GM21529 (cell line): ENCODE measurements around the gene SLC45A2.
A peak's percentile ranks its signal among the peaks of the same experiment; 100 is the strongest.

Source experiments
- ATAC-seq: cut with Tn5 transposase; IDR thresholded peaks from one replicate; pipeline ENCODE4 v1.9.1; 2021; ENCODE audit not compliant: unreplicated experiment

The SLC45A2 gene

GRCh38 chr5:34007621-34008600 is 23.4 kb upstream of the SLC45A2 start, which contains the start of gene AMACR:
Gene AMACR, minus strand, starts transcription at chr5:34008050. Its CDS starts 31 bp downstream, at chr5:34008019.
- ATAC-seq: peak; percentile 92

GRCh38 chr5:34007201-34007620 is 22.7 kb upstream of the SLC45A2 start:
- ATAC-seq: no peak

- no peak for ATAC-seq
These were observed 21.2 kb upstream of the SLC45A2 start for GRCh38 chr5:34005681-34006080.

GRCh38 chr5:34005211-34005610 is 20.7 kb upstream of the SLC45A2 start:
- no peak for ATAC-seq

- no peak for ATAC-seq
These were observed 19.4 kb upstream of the SLC45A2 start for GRCh38 chr5:34003941-34004340.

DNA sequence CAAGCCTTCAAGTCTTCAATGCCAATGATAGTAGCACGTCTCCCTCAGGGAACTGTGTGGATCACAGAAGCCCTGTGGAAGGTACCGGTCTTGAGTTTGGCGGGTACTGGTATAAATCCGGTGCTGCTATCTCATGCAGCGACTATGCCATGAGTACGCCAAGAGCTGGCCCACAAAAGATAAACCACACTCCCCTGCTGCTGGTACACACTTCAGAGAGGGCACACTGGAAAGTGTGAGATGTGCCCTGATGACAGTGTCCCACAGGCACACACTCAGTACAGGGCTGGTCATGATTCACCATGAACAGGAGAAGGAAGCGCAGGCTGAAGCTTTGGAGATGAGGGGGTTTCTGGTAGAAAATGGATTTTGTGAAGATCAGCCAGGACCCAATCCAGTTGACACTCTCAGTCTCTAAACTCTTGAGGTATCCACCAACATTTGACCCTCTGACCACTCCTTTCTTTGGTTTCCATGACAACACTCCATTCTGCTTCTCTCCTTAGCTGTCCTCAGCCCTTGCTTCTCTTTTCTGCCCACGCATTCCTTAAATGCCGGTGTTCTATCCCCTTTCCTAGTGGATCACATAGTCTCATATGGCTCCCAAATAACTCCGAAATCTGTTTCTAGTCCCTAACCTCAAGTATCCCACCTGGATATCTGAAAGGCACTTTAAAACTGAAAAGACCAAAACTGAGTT is 18.3 kb upstream of the SLC45A2 start:
- no peak for ATAC-seq

GRCh38 chr5:34001241-34001841 is 16.8 kb upstream of the SLC45A2 start:
- ATAC-seq: no peak

DNA sequence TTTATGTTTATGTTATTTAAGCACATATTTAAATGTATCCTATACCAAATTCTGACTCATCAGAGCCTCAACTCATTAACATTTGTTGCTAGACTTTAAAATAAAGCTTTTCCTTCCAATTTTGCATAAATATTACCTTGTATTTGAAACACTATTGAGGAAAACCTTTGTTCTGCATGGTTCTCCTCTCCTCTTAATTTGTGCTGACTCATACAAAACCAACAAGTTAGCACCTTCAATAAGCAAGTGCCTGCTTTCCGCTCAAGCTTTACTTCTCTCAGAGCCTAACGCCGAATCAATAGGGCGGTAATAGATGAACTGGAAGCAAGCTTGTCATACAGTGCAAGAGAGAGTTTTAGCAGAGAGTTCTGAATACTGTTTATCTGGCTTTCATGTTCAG is 15.5 kb upstream of the SLC45A2 start:
- no peak for ATAC-seq

- ATAC-seq: peak; percentile 83
These were observed 13.0 kb upstream of the SLC45A2 start for GRCh38 chr5:33997331-33997983.

DNA sequence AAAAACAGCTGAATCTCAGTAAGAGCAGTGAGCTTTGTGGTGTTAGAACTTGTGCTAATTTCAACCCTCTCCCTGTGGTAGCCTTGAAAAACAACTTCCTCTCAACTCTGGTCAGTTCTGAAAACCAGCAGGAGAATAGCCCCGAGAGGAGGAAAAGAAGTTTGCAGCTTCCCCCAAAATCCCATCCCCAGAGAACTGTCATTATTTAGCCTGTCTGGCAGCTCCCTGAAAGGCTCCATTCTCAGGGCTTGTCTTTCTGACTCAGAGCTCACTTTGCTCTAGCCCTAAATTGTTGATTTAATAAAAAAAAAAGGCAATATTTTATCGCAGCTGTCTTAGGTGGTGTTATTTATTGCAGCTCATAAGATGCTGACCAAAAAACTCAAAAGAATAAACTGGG is 11.4 kb upstream of the SLC45A2 start:
- no peak for ATAC-seq

DNA sequence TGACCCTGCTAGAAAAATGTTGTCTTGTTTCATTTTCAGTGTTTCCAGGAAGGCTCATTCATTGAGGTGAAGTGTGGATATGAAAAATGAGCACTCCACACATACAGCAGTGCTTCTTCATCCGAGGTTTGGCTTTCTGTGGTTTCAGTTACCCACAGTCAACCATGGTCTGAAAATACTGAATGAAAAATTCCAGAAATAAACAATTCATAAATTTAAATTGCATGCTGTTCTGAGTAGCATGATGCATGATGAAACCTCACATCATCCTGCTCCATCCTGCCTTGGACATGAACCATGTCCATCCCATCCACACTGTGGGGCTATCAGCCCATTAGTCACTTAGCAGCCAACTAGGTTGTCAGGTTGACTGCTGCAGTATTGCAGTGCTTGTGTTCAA is 10.4 kb upstream of the SLC45A2 start:
- no peak for ATAC-seq

GRCh38 chr5:33992864-33993263 is 8.4 kb upstream of the SLC45A2 start:
- ATAC-seq: no peak

DNA sequence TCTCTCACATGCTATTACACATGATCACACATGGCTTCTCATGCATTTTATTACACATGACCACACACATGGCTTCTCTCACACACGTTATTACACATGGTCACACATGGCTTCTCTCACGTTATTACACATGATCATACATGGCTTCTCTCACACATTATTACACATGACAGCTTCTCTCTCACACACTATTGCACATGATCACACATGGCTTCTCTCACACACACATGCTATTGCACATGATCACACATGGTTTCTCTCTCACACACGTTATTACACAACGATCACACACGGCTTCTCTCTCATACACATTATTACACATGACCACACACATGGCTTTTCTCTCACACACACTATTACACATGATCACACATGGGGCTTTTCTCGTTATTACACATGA is 954 bp upstream of the SLC45A2 start:
- ATAC-seq: no peak

DNA sequence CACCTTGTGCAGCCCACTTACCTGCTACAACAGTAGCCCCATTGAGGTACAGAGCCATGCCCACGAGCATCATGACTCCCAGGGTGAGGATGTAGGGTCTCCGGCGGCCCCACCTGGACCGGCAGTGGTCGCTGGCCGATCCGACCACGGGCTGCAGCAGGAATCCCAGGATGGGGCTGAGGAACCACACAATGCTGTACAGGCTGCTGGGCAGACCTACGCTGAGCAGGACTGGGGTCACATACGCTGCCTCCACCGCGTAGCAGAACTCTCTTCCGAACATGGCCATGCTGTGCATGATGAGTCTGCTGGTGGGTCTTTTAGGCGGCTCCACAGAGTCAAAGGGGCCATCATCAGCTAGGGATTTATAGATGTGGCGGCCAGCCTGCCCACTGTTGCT is 315 bp downstream of the SLC45A2 start:
- no peak for ATAC-seq

DNA sequence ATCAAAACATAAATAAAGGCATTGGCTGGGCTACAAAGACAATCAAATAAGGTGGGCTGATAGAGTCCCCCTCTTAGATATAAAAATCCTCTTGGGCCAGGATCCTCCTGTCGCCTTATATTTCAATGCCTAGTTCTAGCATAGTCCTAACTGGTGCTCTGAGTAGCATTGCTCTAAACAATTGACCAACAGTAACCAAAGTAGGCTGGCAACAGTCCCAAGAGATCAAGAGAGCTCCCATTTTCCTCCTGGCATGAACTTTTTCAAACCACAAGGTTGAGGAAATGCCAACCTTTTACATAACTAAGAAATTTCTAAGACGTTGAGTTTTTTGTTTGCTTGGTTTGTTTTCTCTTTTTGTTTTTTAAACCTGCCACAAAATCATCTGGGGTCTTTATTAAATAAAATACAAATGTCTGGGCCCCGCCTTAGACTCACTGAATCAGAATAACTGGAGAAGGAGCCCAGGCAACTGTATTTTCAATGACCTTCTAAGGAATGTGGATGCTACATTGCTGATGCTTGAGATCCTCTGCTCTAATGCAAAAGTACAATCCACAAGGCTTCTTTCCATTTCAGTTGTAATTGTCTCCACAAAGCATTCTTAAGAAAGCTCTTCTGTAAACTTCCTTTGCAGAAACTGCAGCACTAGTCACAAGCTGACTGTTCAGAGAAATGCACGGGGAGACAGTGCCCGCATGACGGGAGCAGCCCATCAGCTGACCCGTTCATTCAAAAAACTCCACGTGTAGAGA is 2.9 kb downstream of the SLC45A2 start:
- ATAC-seq: no peak

DNA sequence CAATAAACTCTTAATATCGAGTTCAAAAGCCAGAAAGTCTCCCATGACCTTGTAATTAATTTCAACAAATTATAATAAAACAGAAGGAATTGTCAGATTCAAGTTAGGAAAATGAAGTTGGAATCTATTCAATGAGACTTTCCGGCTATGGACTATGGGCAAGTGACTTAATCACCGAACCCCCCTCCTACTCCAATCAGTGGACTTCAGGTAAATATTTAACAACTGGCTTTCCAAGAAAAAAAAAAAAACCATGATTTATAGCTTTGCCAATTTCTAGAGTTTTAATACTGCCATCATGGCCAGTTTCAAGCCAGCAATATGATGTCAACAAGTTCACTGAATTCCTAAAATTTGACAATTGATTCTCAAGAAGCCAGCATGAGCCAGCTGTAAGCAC is 4.5 kb downstream of the SLC45A2 start:
- no peak for ATAC-seq

GRCh38 chr5:33978306-33978705 is 6.2 kb downstream of the SLC45A2 start:
- ATAC-seq: no peak

DNA sequence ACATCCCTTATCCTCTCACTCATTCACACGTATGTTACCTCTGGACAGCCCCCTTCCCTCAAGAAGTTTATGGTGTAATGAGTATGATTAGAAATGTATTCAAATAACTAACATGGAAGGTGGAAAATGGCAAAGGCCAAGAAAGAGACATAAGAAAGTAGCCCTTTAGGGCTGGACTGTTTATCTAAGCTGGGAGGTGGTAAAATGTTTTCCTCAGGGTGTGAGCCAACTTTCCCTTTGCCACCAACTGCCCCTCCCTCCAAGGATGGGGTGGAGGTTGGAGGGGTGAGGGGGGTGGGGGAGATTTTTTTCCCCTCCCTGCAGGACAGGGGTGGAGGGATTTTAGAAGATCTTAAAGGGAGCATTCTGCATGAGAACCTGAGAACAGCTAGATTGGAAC is 8.2 kb downstream of the SLC45A2 start:
- no peak for ATAC-seq

DNA sequence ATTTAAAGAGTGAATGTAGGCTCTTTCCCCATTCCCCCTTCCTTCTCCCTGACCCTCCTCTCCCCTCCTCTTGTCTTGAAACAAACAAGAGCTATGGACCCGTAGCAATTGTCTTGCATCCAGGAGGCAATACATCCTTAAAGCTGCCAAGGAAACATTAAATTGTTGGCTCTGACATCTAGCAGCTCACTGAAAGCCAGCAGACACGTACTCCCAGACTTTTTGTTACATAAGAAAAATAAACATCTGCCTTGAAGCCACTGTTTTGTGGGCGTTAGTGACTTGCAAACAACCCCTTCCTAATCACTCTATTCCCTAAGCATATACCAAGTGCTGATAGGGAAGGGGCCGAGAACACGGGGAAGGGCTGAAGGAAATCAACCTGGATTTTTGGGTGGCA is 8.6 kb downstream of the SLC45A2 start:
- ATAC-seq: no peak

GRCh38 chr5:33973271-33973670 is 11.2 kb downstream of the SLC45A2 start:
- peak; percentile 56 for ATAC-seq
